HepG2 (cell line): Measurements from ENCODE around the gene TRAP1. TPM values are rescaled to one million over a fixed set of nuclear protein-coding genes. Genes with fewer than 3 reads are reported as not detected.

Experiments used
- ATAC-seq: fragments of 200-7000 bp; cut with Tn5 transposase; 3 replicates; pipeline ENCODE4 v1.9.1; 2020; ENCODE audit warnings: mild to moderate bottlenecking, moderate library complexity
- BruUV-seq: library from RNA; stranded (reverse); fragments of 400-500 nt; replicated peaks from 2 replicates; lab custom pipeline; 2021; lab: Mats Ljungman, UMichigan
- CTCF ChIA-PET: fragments of 300-600 bp; formaldehyde crosslinking; extraction: SDS; loops from one replicate; lab custom pipeline; 2021; ENCODE audit warnings: low total read pairs, inconsistent platforms, low intra/inter-chr PET ratio; lab: Yijun Ruan, JAX
- POLR2A ChIA-PET: fragments of 350-600 bp; sonication (Branson Sonifier 250); formaldehyde crosslinking; loops from one replicate; lab custom pipeline; 2020; ENCODE audit warnings: antibody characterized with exemption, inconsistent platforms; lab: Yijun Ruan, JAX
- DNase-seq: peaks from one replicate; pipeline ENCODE4 v3.0.0-alpha.2; 2015; ENCODE audit warnings: low spot score
- FAIRE-seq: peaks from 3 replicates; lab custom pipeline; 2011; peaks lifted over from hg19 to GRCh38; lab: Jason Lieb, UNC
- H2AFZ ChIP-seq: one replicate; pipeline ENCODE4 v1.6.1; 2011; ENCODE audit warnings: low read length, inconsistent platforms
- H3K27ac ChIP-seq: fragments of 300-600 bp; 3 replicates; pipeline ENCODE4 v1.8.0; 2011; ENCODE audit warnings: mixed run types, mild to moderate bottlenecking, mixed read lengths, low read length, inconsistent platforms; ENCODE audit not compliant: insufficient read depth; ENCODE audit errors: extremely low read length
- H3K27me3 ChIP-seq, 2 experiments: fragments of 200-600 bp in 1 of 2; 2 replicates in 1 of 2; 3 replicates in 1 of 2; pipeline versions ENCODE4 v1.6.0 to v1.8.0; 2011; ENCODE audit warnings: low read length in 2 of 2, mild to moderate bottlenecking in 2 of 2, moderate library complexity in 2 of 2, inconsistent platforms in 1 of 2; ENCODE audit not compliant: insufficient read depth in 2 of 2, control insufficient read depth in 1 of 2
- H3K36me3 ChIP-seq, 2 experiments: fragments of 200-600 bp in 1 of 2; replicated peaks in 1 of 2; 2 replicates in 1 of 2; 3 replicates in 1 of 2; pipeline versions ENCODE4 v1.5.1 to v1.8.0; 2011; ENCODE audit warnings: low read length in 2 of 2, inconsistent platforms in 1 of 2; ENCODE audit not compliant: insufficient read depth in 2 of 2, control insufficient read depth in 1 of 2
- H3K4me1 ChIP-seq: 2 replicates; pipeline ENCODE4 v1.5.1; 2012; ENCODE audit warnings: low read length, inconsistent platforms; ENCODE audit not compliant: insufficient read depth
- H3K4me2 ChIP-seq: 2 replicates; pipeline ENCODE4 v1.6.0; 2011; ENCODE audit warnings: low read depth, low read length, inconsistent platforms
- H3K4me3 ChIP-seq, 3 experiments: fragments of 200-600 bp in 1 of 3; sonication (generic), shearing (Covaris generic) in 1 of 3; replicated peaks in 1 of 3; 2 replicates each; pipeline ENCODE4 v1.5.1; 2011 to 2016; ENCODE audit warnings: low read length in 3 of 3, inconsistent platforms in 2 of 3, low read depth in 2 of 3, mild to moderate bottlenecking in 2 of 3, control low read depth in 1 of 3, mixed read lengths in 1 of 3; ENCODE audit not compliant: insufficient read depth in 1 of 3
- H3K79me2 ChIP-seq: one replicate; pipeline ENCODE4 v1.6.1; 2011; ENCODE audit warnings: low read length, inconsistent platforms; ENCODE audit not compliant: insufficient read depth
- H3K9ac ChIP-seq: 2 replicates; pipeline ENCODE4 v1.6.0; 2011; ENCODE audit warnings: mild to moderate bottlenecking, low read depth, low read length, inconsistent platforms; ENCODE audit not compliant: insufficient read depth
- H3K9me3 ChIP-seq: 2 replicates; pipeline ENCODE4 v1.5.1; 2012; ENCODE audit warnings: mild to moderate bottlenecking, low read length
- H4K20me1 ChIP-seq: 2 replicates; pipeline ENCODE4 v1.6.0; 2011; ENCODE audit warnings: inconsistent platforms, mild to moderate bottlenecking, low read length, moderate library complexity; ENCODE audit not compliant: insufficient read depth
- EED ChIP-seq: sonication (generic); formaldehyde crosslinking; IDR thresholded peaks from 2 replicates; pipeline ENCODE4 v1.5.0; 2020; ENCODE audit warnings: mild to moderate bottlenecking, missing genetic modification reagents
- EHMT2 ChIP-seq: fragments of 200-600 bp; sonication (generic); IDR thresholded peaks from 2 replicates; pipeline ENCODE4 v1.7.0; 2017; ENCODE audit warnings: antibody characterized with exemption, low read depth, low read length, borderline replicate concordance
- EZH2 ChIP-seq: conservative IDR thresholded peaks from 2 replicates; pipeline ENCODE4 v1.6.1; 2012; ENCODE audit warnings: mild to moderate bottlenecking, low read depth, low read length, moderate library complexity
- HOXA5 ChIP-seq: sonication (generic); formaldehyde crosslinking; IDR thresholded peaks from 2 replicates; pipeline ENCODE4 v1.4.0; 2020; ENCODE audit warnings: missing genetic modification reagents
- JUN ChIP-seq: sonication (generic); formaldehyde crosslinking; IDR thresholded peaks from 2 replicates; pipeline ENCODE4 v1.4.0; 2020; ENCODE audit warnings: mild to moderate bottlenecking, missing genetic modification reagents
- LCORL ChIP-seq, 2 experiments: fragments of 450-650 bp in 1 of 2; sonication (generic) in 1 of 2; formaldehyde crosslinking in 1 of 2; IDR thresholded peaks; 2 replicates each; pipeline versions ENCODE4 v1.5.0 to v1.6.1; 2017 to 2020; ENCODE audit warnings: antibody characterized with exemption in 1 of 2, missing genetic modification reagents in 1 of 2
- PHB2 ChIP-seq: fragments of 450-650 bp; IDR thresholded peaks from 2 replicates; pipeline ENCODE4 v1.6.1; 2018; ENCODE audit not compliant: partially characterized antibody
- RBAK ChIP-seq: sonication (generic); formaldehyde crosslinking; IDR thresholded peaks from 2 replicates; pipeline ENCODE4 v1.5.1; 2020; ENCODE audit warnings: mild to moderate bottlenecking, missing genetic modification reagents
- SNAPC2 ChIP-seq: sonication (generic); formaldehyde crosslinking; IDR thresholded peaks from 2 replicates; pipeline ENCODE4 v1.8.1; 2022; ENCODE audit warnings: mild to moderate bottlenecking, missing genetic modification reagents
- TBX3 ChIP-seq: fragments of 450-650 bp; IDR thresholded peaks from 2 replicates; pipeline ENCODE4 v1.6.1; 2017; ENCODE audit warnings: antibody characterized with exemption, mild to moderate bottlenecking, inconsistent platforms, borderline replicate concordance
- ZNF20 ChIP-seq: sonication (generic); formaldehyde crosslinking; IDR thresholded peaks from 2 replicates; pipeline ENCODE4 v1.4.0; 2020; ENCODE audit warnings: mild to moderate bottlenecking, moderate library complexity, missing genetic modification reagents
- ZNF713 ChIP-seq: sonication (generic); formaldehyde crosslinking; IDR thresholded peaks from 2 replicates; pipeline ENCODE4 v1.4.0; 2020; ENCODE audit warnings: mild to moderate bottlenecking, missing genetic modification reagents
- WGBS: methylation state at CpG from one replicate; pipeline ENCODE4 v1.1.6; 2017; ENCODE audit warnings: low lambda C conversion rate; 5-methylcytosine and 5-hydroxymethylcytosine counted together
- in situ Hi-C: cut with HindIII; loops from 2 replicates; pipeline ENCODE4 v1.10.0; 2017; ENCODE audit warnings: low pct_unique_long_range_greater_than_20kb; ENCODE audit not compliant: extremely low pct_ligation_motif_present
- intact Hi-C: fragments of 100-400 bp; cut with micrococcal nuclease; formaldehyde crosslinking; loops from one replicate; pipeline ENCODE4 v1.10.0; 2022; ENCODE audit not compliant: unreplicated experiment
- polyA plus RNA-seq, 8 experiments: library from polyadenylated mRNA; depleted of rRNA in 3 of 8; stranded (reverse) in 7 of 8; unstranded in 1 of 8; fragments of >200 nt; fragmentation: Illumina TruSeq in 4 of 8; extraction: Trizol in 4 of 8; gene quantifications; 2 replicates each; pipeline versions ENCODE4 v1.2.1 to v1.2.3, GENCODE V29; 2011 to 2016; ENCODE audit warnings: low read depth in 4 of 8, missing spikeins in 1 of 8, mixed read lengths in 1 of 8; ENCODE audit not compliant: insufficient read depth in 1 of 8
- total RNA-seq, 5 experiments: library from RNA; depleted of rRNA; stranded (reverse); fragments of >200 nt; fragmentation: Illumina TruSeq; extraction: Trizol; gene quantifications; 2 replicates each; pipeline ENCODE4 v1.2.3, GENCODE V29; 2016; ENCODE audit warnings: low read depth in 1 of 5

The TRAP1 gene
- total and polyA plus RNA-seq, 2 of the 13 experiments (the other 11 are each of a cell fraction or from before 2014, with no cell fraction given), result 127 to 240 TPM

DNA sequence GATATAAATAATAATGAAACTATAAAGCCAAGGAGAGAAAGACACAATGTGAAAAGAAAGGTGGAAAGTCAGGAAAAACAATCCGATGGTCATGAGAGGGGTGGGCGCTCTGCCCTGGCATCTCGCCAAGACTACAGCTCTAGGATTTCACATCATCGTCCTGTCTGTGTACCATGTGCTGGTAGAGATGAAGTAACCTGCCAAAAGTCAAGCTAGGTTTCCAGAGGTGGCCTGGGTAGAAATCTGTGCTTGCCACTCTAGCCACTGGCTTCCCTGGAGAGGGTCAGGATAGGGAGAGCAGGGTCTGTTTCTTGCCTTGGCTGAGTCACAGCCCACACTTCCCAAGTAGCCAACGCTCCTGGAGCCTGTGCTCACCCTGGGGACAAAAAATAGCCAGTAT, 31.0 kb upstream of the TRAP1 start:
- Histone ChIP-seq H3K4me3 (no peak overlapping the region), H3K9ac (no peak overlapping the region), H3K36me3 (peaks cover 35 to 81% of the 10 kb centered on the region in 2 experiments), H4K20me1 (no peaks in the 10 kb centered on the region), H3K9me3 (no peaks in the 10 kb centered on the region), H3K4me2 (no peak overlapping the region), H3K27ac (no peak overlapping the region), H2AFZ (no peak overlapping the region), H3K27me3 (no peaks in the 10 kb centered on the region), H3K79me2 (no peaks in the 10 kb centered on the region), H3K4me1 (no peaks in the 10 kb centered on the region)
- DNase-seq (no peak), FAIRE-seq (no peak), ATAC-seq (no peak)
- in situ Hi-C loops, result no loop called here
- no TSS peak for BruUV-seq
- intact Hi-C loops, result no loop called here
- ChIA-PET POLR2A (no interaction called here), CTCF (no interaction called here)
- TF ChIP-seq JUN (CRISPR knock-in tag), result no peak
- TF ChIP-seq LCORL (IDR thresholded peaks at IDR 0.05), result peak; percentile 68
- no peak for TF ChIP-seq LCORL (CRISPR knock-in tag; IDR thresholded peaks at IDR 0.05)
- WGBS, result 97% methylated on average over 5 of the region's 5 CpGs

DNA sequence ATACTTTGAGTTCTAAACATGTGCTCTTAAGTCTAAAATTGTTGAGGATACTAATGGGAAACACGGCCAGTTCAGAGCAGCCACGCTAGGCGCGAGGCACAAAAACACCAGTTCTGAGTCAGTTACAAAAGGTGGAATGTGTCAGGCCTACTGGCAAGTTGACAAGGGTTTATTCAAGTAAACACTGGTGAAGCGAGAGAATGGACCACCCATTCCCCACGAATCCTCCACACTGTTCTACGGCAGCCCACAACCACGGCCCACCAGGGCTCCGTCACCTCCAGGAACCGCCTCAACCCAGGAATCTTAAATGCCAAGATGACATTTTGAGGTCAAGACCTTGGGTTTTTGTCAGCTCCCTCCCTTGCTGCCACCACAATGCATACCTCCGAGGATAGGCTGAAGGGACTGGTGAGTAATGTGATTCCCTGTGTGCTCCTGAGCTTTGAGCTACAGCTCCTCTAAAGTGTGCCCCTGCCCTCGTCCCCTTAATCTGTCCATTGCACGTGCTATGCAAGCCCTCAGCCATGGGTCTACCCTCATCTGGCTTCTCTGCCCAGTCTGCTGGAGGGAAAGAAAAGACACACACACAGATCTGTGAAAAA, 28.5 kb upstream of the TRAP1 start:
- no peak overlapping the region for H3K9ac ChIP-seq
- H3K4me3 ChIP-seq, result no peak overlapping the region
- H3K4me2 ChIP-seq, result no peak overlapping the region
- CTCF ChIA-PET, result no interaction called here
- FAIRE-seq, result no peak
- no peak overlapping the region for H3K27ac ChIP-seq
- no TSS peak for BruUV-seq
- in situ Hi-C loops (no loop called here), intact Hi-C loops (no loop called here)
- POLR2A ChIA-PET, result no interaction called here
- TF ChIP-seq EHMT2 (no peak), EED (no peak), EZH2 (no peak), SNAPC2 (no peak), HOXA5 (CRISPR knock-in tag) (no peak), ZNF20 (CRISPR knock-in tag) (no peak), TBX3 (no peak), RBAK (no peak), PHB2 (no peak), ZNF713 (CRISPR knock-in tag) (no peak)
- no peaks in the 10 kb centered on the region for H3K4me1 ChIP-seq
- no peak for DNase-seq
- H3K27me3 ChIP-seq, result no peaks in the 10 kb centered on the region
- no peak overlapping the region for H2AFZ ChIP-seq
- peaks cover 36 to 82% of the 10 kb centered on the region in 2 experiments for H3K36me3 ChIP-seq
- H4K20me1 ChIP-seq, result no peaks in the 10 kb centered on the region
- 97% methylated on average over 11 of the region's 13 CpGs for WGBS
- ATAC-seq, result no peak
- H3K9me3 ChIP-seq, result no peaks in the 10 kb centered on the region
- no peaks in the 10 kb centered on the region for H3K79me2 ChIP-seq
